Measurements from ENCODE around the gene RRBP1.

RRBP1 gene

GRCh38 chr20:17611540-17612286 lies 70.3 kb downstream of the RRBP1 start:
- DNase-seq (ENCODE audit: low spot score) = peak; percentile 60

DNA sequence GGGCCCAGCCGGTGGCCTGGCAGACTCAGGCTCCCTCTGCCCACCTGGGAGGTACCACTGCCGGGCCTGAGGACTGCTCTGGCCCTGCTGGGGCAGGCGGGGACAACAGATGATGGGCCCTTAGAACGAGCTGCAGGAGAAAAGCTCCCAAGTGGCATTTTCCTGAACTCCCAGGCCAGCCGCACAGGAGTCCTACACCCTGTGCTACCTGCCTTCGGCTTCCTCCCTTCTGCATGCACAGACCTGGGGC lies 70.8 kb downstream of the RRBP1 start:
- DNase-seq (ENCODE audit: low spot score) = no peak

DNA sequence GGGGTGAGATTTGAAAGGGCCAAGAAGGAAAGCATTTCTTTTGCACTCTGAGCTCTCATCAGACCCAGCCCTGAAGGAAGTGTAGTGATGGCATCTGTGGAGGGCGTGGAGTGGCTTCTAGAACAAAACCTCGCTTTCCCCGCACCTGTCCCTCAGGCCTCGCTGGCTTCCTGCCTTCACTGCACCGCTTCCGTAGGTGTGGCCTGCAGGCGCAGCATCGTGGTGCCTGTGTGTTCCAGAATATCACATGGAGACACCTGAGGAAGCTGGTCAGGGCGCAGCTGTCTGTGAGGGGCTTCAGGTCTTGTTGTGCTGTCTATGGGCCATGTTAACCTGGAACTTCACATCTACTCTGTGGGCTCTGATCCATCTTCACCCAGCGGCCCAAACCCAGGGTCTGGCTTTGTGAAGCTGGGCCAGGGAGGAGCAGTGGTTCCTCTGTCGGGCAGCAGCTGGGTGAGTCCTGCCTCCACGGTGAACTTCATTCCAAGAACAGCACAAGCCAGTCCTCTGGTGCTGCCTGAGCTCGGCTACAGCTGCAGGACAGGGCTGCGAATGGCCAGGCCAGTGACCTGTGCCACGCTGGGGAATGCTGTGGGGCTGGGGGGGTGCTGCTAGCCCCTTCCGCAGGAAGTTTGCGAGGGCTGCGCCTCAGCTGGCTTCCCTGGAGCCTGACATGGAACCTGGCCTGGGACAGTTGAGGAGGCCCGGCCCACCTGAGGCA lies 71.3 kb downstream of the RRBP1 start:
- peak; percentile 6 for DNase-seq (ENCODE audit: low spot score)

GRCh38 chr20:17609811-17610377 lies 72.1 kb downstream of the RRBP1 start:
- no peak for DNase-seq (ENCODE audit: low spot score)

- DNase-seq (ENCODE audit: low spot score) = no peak
These were observed 73.1 kb downstream of the RRBP1 start for GRCh38 chr20:17608701-17609497.

- no peak for DNase-seq (ENCODE audit: low spot score)
These were observed 76.0 kb downstream of the RRBP1 start for GRCh38 chr20:17606001-17606400.

- DNase-seq (ENCODE audit: low spot score) = no peak
These were observed 76.8 kb downstream of the RRBP1 start for GRCh38 chr20:17605131-17605660.

DNA sequence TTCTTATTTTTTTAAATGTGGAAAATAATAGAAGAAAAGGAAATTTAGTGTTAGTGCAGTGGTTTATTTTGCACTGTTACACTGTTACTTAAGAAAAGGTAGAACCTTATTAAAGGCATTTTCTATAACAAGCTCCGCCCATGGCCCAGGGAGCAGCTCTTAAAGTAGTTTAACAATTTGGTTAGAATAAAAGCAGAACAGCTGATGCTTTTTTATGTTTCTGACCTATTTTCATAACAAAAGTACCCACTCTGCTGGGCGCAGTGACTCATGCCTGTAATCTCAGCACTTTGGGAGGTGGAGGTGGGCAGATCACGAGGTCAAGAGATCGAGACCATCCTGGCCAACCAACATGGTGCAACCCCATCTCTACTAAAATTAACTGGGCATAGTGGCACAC lies 79.5 kb downstream of the RRBP1 start:
- DNase-seq (ENCODE audit: low spot score) = no peak

DNA sequence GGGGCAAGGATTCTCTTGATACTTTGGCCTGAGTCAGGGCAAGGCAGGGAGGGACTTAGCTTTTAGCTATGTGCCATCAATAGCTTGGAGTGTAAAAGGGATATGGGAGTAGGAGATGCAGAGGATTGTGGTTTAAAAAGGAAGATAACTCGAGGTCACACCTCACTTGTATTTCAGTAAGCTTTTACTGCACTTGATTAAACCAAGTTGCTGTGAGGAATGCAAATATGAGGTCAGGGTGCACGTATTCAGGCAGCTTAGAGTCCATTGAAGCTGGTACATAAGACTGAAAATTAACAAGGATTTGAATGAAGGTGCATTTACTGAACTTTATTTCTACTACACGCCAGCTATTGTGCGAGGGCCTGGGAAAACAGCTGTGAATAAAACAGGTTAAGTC lies 80.1 kb downstream of the RRBP1 start:
- DNase-seq (ENCODE audit: low spot score) = no peak

DNA sequence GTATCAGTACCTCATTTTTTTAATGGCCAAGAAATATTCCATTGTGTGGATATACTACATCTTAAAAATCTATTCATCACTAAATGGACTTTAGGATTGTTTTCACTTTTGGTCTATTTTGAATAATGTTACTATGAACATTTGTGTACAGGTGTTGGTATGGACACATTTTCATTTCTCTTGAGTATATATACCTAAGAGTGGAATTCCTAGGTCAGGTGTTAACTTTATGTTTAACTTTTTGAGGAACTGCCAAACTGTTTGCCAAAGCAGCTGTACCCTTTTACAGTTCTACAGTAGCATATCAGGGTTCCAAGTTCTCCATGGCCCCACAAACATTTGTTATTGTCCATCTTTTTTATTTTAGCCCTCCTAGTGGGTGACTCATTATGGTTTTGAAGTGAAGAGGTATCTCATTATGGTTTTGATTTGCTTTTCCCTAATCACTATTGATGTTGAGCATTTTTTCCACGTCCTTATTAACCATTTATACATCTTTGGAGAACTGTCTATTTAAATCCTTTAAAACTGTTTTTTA lies 84.0 kb downstream of the RRBP1 start:
- no peak for DNase-seq (ENCODE audit: low spot score)

GRCh38 chr20:17595856-17596255 lies 86.2 kb downstream of the RRBP1 start:
- DNase-seq (ENCODE audit: low spot score) = no peak

DNA sequence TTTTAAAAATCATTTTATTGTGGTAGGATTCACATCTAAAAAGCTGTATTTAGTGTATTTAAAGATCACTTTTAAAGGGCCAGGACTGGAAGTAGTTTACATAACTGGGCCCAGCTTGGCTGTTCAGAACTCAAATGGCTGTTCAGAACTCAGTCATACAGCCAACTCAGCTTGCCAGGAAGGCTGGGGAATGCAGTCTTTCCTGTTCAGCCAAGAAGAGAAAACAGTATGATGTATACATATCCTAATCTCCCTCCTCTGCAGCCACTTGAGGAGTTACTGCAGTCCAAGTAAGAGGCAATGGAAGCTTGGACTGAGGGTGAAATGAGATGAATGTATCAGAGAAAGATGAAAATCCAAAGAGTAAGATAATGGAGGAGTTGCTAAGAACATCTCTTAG lies 87.6 kb downstream of the RRBP1 start:
- no peak for DNase-seq (ENCODE audit: low spot score)

DNA sequence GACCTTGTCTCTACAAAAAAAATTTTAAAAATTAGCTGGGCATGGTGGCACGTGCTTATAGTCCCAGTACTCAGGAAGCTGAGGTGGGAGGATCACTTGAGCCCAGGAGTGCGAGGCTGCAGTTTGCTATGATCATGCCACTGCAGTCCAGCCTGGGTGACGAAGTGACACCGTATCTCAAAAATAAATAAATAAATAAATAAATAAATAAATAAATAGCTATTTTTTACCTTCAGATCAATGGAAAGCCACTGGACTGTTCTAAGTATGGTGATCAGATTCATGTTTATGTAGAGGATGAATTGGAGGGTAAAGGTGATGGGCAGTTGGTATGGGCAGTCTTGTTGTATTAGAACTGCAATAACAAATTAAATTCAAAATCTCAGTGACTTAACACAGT lies 88.1 kb downstream of the RRBP1 start:
- DNase-seq (ENCODE audit: low spot score) = no peak

DNA sequence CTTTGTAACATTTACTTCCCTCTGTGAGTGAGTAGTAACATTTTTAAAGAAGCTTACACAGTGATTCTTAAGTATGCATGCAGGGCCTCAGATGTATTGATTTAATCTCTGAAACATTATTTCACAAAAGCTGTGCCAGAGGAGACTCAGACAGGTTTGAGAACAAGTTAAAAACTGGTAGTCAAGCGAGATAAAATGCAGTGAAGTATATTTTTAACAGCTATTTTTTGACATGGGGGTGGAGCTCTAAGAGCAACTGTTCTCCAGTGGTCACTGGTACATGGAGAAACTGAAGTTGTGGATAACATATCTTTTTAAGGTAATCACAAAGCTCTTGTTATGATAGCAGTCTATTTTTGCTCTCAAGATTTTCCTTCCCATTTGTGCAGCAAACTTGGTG lies 91.8 kb downstream of the RRBP1 start:
- no peak for DNase-seq (ENCODE audit: low spot score)

DNA sequence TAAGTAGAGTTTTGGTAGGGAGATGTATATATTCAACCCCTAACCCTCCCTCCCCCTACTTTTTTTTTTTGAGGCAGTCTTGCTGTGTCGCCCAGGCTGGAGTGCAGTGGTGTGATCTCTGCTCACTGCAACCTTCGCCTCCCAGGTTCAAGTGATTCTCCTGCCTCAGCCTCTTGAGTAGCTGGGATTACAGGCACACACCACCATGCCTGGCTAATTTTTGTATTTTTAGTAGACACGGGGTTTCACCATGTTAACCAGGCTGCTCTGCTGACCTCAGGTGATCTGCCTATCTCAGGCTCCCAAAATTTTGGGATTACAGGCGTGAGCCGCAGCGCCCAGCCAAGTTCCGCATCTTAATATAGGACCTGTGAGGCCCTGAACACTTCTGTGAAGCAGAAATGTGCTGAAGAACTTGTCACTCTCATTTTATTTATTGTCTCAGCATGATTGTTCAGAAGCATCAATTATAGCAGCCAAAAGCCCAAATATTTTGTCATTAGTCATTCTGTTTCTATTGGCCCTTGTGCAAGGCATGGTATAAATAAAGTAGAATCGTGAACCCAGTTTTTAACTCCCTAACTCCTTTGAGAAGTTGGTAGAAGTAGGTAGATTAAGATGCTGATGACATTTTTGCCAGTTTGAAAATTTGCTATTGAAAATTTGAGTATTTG lies 92.7 kb downstream of the RRBP1 start:
- DNase-seq (ENCODE audit: low spot score) = peak; percentile 21

DNA sequence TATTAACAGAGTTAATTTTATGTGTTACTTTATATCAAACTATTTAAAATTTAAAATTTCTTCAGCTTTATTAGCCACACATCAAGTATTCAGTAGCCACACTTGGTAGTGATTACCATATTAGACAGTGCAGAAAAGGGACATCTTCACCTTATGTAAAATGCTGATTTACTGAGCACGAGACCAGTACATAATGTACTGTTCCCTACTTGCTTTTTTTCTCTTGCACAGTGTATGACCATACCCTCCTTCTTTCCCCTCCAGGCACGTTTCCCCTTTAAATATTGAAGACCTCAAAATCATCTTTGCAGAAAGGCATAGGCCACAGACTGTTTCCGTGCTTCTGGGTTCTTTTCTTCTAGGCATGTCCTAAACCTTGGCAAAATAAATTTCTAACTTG lies 94.2 kb downstream of the RRBP1 start:
- no peak for DNase-seq (ENCODE audit: low spot score)

- no peak for DNase-seq (ENCODE audit: low spot score)
These were observed 94.9 kb downstream of the RRBP1 start for GRCh38 chr20:17587148-17587547.

GRCh38 chr20:17586250-17586649 lies 95.8 kb downstream of the RRBP1 start:
- no peak for DNase-seq (ENCODE audit: low spot score)

- DNase-seq (ENCODE audit: low spot score) = no peak
These were observed 97.4 kb downstream of the RRBP1 start for GRCh38 chr20:17584689-17585088.

- no peak for DNase-seq (ENCODE audit: low spot score)
These were observed 98.9 kb downstream of the RRBP1 start for GRCh38 chr20:17583126-17583525.

DNA sequence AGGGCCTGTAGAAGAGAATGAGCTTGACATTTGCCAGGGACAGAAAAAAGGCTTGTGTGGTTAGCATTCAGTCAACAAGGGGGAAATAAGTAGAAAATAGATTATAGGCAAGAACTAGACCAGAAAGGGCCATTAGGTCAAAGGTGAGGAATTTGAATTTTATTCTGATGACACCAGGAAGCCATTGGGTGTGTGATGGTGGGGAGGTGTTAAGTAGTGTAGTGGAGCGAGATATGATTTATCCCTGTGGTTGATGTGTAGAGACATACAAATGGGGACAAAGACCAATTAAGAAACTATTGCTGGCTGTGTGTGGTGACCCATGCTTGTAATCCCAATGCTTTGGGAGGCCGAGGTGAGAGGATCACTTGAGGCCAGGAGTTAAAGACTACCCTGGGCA lies 101.1 kb downstream of the RRBP1 start:
- DNase-seq (ENCODE audit: low spot score) = no peak
